IPS-15b (cell line): ENCODE measurements around the gene SPG21.

ENCODE experiments used
- H3K27me3 ChIP-seq: one replicate; pipeline ENCODE4 v1.6.1; 2013; ENCODE audit warnings: low read length; ENCODE audit not compliant: control insufficient read depth, insufficient read depth
- H3K36me3 ChIP-seq: one replicate; pipeline ENCODE4 v1.6.1; 2013; ENCODE audit warnings: low read length; ENCODE audit not compliant: control insufficient read depth, insufficient read depth
- H3K4me1 ChIP-seq: one replicate; pipeline ENCODE4 v1.6.1; 2013; ENCODE audit warnings: mild to moderate bottlenecking, low read length; ENCODE audit not compliant: control insufficient read depth, insufficient read depth
- H3K4me3 ChIP-seq: one replicate; pipeline ENCODE4 v1.5.1; 2013; ENCODE audit warnings: low read depth, low read length
- H3K9ac ChIP-seq: one replicate; pipeline ENCODE4 v1.6.1; 2013; ENCODE audit warnings: low read depth, mild to moderate bottlenecking, low read length
- H3K9me3 ChIP-seq: one replicate; pipeline ENCODE4 v1.6.1; 2013; ENCODE audit warnings: mild to moderate bottlenecking, low read length; ENCODE audit not compliant: control insufficient read depth, insufficient read depth

Gene SPG21

DNA sequence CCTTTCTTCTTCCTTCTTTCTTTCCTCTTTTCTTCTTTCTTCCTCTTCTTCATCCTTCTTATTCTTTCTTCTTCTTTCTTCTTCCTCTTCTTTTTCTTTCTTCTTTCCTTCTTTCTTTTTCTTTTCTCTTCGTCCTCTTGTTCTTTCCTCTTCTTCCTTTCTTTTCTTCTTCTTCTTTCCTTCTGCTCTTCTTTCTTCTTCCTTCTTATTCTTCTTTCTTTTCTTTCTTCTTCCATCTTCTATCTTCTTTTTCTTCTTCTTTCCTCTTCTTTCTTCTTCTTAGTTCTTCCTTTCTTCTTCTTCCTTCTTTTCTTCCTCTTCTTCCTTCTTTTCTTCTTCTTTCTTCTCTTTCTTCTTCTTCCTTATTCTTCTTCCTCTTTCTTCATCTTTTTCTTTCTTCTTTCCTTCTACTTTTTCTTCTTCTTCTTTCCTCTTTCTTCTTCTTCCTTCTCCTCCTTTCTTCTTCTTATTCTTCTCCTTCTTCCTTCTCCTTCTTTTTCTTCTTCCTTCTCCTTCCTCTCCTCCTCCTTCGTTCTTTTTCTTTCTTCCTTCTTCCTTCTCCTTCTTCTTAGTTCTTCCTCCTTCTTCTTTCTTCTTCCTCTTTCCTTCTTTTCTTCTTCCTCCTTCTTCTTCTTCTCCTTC, 37.8 kb downstream of the SPG21 start:
- no peaks in the 10 kb centered on the region for H3K9me3 ChIP-seq
- no peaks in the 10 kb centered on the region for H3K27me3 ChIP-seq
- no peak overlapping the region for H3K4me3 ChIP-seq
- peaks cover 3% of the 10 kb centered on the region for H3K36me3 ChIP-seq
- H3K9ac ChIP-seq: no peak overlapping the region
- H3K4me1 ChIP-seq: no peaks in the 10 kb centered on the region

DNA sequence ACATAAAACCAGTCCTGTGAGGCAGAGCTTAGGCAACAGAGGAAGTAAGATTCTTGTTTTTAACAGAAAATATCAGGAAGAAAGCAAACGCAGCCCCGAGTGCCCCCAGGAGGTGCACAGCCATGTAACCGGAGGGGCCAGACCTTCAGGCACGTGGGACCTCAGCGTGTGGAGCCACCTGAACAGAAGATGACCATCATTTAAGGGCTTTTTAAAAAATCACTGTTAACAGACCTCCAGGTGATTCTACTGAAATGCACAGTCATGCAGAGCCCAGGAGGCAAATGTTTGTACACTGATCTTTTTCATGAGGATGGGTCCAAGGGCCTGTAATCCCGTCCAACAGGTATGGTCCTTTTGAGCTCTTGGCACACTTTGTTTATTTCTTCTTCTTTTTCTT, 38.8 kb downstream of the SPG21 start:
- Histone ChIP-seq H3K27me3 (no peaks in the 10 kb centered on the region), H3K36me3 (peaks cover 3% of the 10 kb centered on the region), H3K4me3 (no peak overlapping the region), H3K9me3 (no peaks in the 10 kb centered on the region), H3K4me1 (no peaks in the 10 kb centered on the region), H3K9ac (no peak overlapping the region)

DNA sequence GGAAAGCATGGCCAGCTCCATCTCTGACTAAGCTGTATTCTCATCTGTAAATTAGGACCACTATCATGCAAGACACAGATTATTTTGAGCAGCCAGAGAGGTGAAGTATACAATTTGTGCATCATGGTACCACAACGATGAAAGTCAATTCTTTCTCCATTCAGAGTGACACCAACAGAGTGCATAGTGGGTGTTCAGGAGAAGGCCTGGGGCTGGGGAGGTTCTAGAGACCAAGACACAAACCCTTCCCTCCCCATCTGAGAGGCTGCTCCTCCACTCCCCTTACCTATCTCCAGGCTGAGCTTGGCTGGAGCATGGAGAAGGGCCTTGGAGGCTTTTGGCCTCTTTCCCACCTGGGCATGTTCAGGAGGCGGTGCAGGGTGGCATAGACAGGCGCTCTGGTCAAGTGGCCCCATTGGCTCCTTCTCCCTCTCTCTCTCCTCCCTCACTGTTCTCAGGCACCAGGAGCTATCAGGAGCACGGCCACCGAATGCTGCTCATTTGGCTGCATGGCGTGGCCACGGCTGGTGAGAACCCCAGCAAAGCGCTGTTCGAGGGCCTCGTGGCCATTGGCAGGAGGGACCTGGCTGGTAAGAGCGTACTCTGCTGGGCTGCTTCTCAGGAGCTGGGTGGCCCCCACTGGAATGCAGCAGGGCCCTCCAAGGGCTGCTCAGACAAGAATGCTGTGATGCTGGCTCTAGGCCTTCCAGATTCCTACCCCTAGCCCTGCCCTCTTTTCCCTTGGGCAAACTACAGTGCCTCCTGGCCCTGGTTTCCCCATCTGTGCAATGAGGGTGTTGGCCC, 40.1 kb downstream of the SPG21 start:
- Histone ChIP-seq H3K36me3 (peaks cover 3% of the 10 kb centered on the region), H3K4me1 (no peaks in the 10 kb centered on the region), H3K27me3 (no peaks in the 10 kb centered on the region), H3K9me3 (no peaks in the 10 kb centered on the region), H3K9ac (no peak overlapping the region), H3K4me3 (no peak overlapping the region)

DNA sequence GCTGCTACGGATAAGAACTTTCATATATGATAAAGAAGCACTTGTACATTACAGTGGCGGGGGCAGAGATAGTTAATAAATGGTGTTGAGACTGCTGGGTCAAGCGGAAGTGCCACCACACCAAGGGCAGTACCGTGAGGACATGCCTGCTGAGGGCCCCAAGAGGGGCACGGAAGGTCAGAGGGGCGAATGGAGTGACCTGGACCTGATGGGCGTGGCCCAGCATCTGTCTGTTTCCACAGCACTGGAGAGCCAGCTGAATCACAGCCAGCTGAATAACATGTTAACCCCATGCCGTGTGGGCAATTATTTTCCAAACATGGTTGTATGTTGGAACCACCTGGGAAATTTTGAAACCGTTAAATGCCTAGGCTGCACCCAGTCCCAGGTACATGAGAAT, 40.8 kb downstream of the SPG21 start:
- Histone ChIP-seq H3K4me3 (no peak overlapping the region), H3K9ac (no peak overlapping the region), H3K4me1 (no peaks in the 10 kb centered on the region), H3K36me3 (peaks cover 3% of the 10 kb centered on the region), H3K9me3 (no peaks in the 10 kb centered on the region), H3K27me3 (no peaks in the 10 kb centered on the region)

DNA sequence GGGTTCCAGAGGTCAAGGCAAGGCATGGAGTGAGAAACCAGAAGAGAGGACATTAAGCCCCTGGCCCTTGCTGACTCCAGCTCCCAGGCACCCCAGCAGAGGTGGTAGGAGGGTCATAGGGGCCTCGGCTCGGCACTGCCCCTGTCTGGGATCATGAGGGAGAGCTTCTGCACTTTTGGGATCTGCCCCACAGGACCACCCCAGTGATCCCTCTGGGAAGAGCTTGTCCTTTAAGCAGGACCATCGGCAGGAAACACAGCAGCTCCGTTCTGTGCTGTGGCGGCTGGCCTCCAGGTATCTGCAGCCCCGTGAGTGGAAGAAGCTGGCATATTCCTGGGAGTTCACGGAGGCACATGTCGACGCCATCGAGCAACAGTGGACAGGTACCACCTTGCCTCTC, 42.5 kb downstream of the SPG21 start:
- Histone ChIP-seq H3K4me1 (no peaks in the 10 kb centered on the region), H3K27me3 (no peaks in the 10 kb centered on the region), H3K36me3 (peaks cover 3% of the 10 kb centered on the region), H3K9ac (no peak overlapping the region), H3K9me3 (no peaks in the 10 kb centered on the region), H3K4me3 (no peak overlapping the region)

DNA sequence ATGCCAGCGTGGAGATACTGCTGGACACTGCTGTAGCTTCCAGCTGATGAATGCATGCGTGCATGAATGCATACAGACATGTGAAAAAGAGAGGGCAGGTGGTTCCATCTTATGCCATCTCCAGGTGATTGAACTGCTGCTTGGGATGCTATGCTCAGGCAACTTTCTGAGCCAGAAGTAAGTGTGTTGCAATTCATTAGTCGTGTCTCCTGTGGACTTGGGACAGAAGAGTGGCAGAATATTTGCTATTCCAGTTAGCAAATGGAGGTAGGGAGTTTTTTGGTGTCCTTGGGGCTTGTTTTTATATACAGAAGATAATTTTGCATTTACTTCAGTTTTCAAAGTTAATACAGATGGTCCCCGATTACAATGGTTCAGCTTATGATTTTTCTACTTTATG, 44.8 kb downstream of the SPG21 start:
- Histone ChIP-seq H3K36me3 (peaks cover 3% of the 10 kb centered on the region), H3K27me3 (no peaks in the 10 kb centered on the region), H3K9me3 (no peaks in the 10 kb centered on the region), H3K4me1 (no peaks in the 10 kb centered on the region), H3K9ac (no peak overlapping the region), H3K4me3 (no peak overlapping the region)

DNA sequence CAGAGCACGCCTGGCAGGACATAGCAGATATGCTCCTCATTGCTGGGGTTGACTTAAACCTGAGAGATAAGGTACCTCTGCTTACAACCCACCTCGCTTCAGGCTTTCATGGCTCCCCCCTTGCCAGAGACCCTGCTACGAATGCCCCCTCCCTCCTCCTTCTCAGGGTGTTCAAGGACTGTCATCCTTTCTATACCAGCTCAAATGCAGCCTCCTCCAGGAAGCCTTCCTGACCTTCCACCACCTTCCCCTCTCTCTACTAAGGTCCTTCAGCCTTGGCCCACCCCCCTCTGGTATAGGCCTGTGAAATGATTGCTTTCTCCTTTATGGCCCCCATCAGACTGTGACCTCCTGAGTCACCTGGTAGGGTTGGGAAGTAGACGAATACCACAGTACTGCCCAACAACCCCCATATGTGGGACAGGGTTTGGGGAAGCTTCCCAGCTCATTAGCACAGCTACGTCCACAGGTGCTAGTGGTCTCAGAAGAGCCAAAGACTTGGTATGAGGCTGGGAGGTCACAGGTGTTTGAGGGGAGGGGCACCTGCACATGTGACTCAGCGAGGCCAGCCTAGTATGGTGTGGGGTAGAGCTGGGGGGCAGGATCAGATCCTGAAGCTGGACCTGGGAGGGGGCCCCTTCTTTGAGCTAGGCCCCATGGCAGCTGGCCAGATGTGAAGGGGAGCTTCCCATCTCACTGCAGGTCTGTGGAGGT, 46.0 kb downstream of the SPG21 start:
- no peaks in the 10 kb centered on the region for H3K36me3 ChIP-seq
- no peaks in the 10 kb centered on the region for H3K27me3 ChIP-seq
- no peaks in the 10 kb centered on the region for H3K4me1 ChIP-seq
- H3K9ac ChIP-seq: no peak overlapping the region
- no peaks in the 10 kb centered on the region for H3K9me3 ChIP-seq
- no peak overlapping the region for H3K4me3 ChIP-seq

DNA sequence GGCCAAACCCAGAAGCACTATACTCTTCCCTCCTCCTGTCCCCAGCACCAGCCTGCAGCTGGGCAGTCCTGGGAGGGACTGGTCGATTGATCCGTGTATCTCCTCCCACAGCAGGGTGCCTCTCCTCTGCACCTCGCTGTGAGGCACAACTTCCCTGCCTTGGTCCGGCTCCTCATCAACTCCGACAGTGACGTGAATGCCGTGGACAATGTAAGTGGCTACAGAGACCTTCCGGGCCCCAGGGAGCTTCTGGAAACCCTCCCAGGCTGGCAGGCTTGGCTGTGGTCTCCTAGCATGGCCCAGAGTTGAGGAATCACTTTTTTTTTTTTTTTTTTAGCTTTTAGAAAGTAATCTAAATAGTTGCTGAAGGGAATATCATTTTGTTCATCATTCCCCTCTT, 47.4 kb downstream of the SPG21 start:
- H3K9me3 ChIP-seq: no peaks in the 10 kb centered on the region
- no peaks in the 10 kb centered on the region for H3K27me3 ChIP-seq
- H3K9ac ChIP-seq: no peak overlapping the region
- H3K4me3 ChIP-seq: no peak overlapping the region
- no peaks in the 10 kb centered on the region for H3K36me3 ChIP-seq
- H3K4me1 ChIP-seq: no peaks in the 10 kb centered on the region

DNA sequence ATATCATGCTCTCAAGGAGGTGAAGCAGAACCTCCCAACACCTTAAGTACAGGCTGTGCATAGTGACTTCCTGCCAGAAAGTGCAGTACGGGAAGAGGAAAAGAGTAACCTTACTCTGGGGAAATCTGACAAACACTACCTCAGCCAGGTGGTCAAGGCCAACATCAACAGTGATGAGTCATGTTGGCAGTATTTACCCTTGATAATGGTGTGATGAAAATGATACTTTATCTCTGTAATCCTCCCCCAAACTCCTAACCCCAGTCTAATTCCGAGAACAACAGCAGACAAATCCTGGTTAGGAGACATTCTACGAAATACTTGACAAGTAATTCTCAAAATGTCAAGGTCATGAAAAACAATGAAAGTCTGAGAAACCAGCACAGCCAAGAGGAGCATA, 51.5 kb downstream of the SPG21 start:
- no peaks in the 10 kb centered on the region for H3K27me3 ChIP-seq
- no peak overlapping the region for H3K4me3 ChIP-seq
- H3K36me3 ChIP-seq: no peaks in the 10 kb centered on the region
- H3K4me1 ChIP-seq: no peaks in the 10 kb centered on the region
- H3K9me3 ChIP-seq: no peaks in the 10 kb centered on the region
- H3K9ac ChIP-seq: no peak overlapping the region

DNA sequence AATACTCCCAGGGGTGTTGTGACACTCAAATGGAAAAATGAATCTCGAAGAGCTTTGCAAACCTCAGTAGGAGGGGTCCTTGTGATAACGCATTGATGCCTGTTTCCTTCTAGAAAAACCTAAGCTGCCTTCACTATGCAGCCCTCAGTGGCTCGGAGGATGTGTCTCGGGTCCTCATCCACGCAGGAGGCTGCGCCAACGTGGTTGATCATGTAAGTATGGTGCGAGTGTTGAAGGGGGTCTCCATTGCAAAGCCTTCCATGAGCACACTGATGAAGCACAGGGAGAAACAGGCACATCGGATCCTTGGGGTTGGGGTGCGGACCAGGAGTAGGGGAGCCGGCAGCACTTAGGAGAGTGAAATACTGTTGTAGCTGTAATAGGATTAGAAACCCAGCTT, 55.7 kb downstream of the SPG21 start:
- Histone ChIP-seq H3K4me1 (no peaks in the 10 kb centered on the region), H3K4me3 (no peak overlapping the region), H3K9ac (no peak overlapping the region), H3K36me3 (peaks cover 3% of the 10 kb centered on the region), H3K27me3 (no peaks in the 10 kb centered on the region), H3K9me3 (no peaks in the 10 kb centered on the region)

DNA sequence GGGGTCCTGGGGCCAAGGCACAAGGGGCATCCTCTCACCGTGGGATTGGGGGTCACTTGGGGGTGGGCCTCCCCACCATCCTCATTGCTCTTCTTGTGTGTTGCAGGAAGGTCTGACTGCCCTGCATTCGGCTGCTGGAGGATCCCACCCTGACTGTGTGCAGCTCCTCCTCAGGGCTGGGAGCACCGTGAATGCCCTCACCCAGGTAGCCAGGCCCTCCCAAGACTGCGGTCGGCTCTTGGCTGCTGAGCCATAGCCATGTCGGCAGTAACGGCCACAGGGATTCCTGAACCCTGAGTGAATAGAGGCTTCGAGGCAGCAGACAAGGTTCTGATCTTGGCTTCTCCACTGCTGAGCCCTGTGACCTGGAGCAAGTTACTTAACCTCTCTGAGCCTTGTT, 58.3 kb downstream of the SPG21 start:
- Histone ChIP-seq H3K9ac (no peak overlapping the region), H3K9me3 (no peaks in the 10 kb centered on the region), H3K36me3 (peaks cover 3% of the 10 kb centered on the region), H3K4me1 (no peaks in the 10 kb centered on the region), H3K4me3 (no peak overlapping the region), H3K27me3 (no peaks in the 10 kb centered on the region)
